HG03159 (cell line): ENCODE data around the gene EPGN.

Source experiments
- ATAC-seq: cut with Tn5 transposase; IDR thresholded peaks from one replicate; pipeline ENCODE4 v1.9.1; 2021; ENCODE audit warnings: mild to moderate bottlenecking, moderate library complexity; ENCODE audit not compliant: unreplicated experiment

Gene EPGN

GRCh38 chr4:74307170-74307569 lies 1.1 kb upstream of the EPGN start:
- ATAC-seq, result no peak

DNA sequence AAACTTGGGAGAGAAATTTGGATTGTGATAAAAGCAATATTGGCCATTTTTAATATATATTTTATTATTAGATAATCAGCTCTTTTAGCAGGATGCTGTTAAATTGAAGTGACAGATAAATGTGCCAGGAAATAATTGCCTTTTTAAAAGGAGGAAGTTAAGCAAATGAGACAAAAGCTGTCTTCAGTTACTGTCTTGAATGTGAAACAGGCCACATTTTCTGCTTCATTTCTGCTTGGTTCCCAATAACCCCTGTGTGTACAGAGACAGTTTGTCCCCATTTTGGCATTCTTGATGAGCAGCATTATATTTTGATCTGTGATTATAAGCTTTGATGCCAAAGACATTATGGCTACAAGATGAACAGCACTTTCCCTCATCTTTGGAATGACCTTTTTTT lies 953 bp downstream of the EPGN start:
- no peak for ATAC-seq

DNA sequence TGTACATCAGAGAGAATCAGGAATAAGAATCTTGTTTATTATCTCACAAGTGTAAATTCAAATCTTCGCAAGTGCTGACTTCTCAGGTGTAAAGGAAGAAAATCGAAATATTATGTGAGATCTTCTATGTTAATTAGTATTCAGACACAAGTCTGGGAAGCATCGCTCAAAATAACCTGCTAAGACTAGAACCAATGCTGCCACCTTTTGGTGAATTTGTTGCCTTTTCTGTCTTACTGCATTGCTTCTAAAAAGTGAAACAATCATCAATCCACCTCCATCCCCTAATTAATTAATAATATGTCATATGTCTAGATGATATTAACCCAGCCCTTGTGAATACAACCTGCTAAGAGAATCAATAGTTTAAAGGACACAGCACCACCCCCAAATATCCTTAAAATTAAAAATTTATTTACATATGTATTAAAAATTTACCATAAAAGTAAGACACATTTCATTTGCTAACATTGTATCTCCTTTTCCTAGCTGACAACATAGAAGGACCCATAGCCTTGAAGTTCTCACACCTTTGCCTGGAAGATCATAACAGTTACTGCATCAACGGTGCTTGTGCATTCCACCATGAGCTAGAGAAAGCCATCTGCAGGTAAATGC lies 3.5 kb downstream of the EPGN start:
- ATAC-seq, result no peak

DNA sequence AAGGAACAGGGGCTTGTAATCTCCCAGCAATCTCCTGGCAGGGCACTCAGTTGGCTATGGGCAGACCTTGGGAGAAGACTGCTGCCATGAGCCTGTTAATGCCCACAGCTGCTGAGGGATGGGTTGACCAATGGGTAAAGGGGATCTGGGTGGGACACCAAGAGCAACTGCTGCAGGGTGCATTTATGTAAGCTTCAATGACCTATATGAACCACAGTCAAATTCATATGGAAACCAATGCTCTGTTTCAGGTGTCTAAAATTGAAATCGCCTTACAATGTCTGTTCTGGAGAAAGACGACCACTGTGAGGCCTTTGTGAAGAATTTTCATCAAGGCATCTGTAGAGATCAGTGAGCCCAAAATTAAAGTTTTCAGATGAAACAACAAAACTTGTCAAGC lies 6.1 kb downstream of the EPGN start:
- ATAC-seq, result no peak

DNA sequence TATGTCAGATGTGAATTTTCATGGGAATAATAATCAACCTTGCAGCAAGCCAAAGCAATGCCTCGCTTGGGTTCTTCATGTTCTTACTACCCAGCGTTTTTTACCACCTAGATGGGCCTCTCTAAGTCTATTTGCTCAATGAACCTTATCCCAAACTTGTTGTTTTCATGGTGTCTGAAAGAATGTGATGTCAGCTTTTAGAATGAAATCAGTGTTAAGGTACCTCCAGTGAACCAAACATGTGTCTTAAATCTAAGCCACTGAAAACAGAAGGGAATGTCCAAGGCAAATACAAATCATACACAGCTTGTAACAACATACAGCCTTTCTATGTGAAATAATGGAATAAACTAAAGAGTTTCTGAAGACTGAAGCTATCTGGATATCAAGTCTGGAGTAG lies 6.7 kb downstream of the EPGN start:
- no peak for ATAC-seq

- no peak for ATAC-seq
Measured at GRCh38 chr4:74315376-74315775, 7.1 kb downstream of the EPGN start.

DNA sequence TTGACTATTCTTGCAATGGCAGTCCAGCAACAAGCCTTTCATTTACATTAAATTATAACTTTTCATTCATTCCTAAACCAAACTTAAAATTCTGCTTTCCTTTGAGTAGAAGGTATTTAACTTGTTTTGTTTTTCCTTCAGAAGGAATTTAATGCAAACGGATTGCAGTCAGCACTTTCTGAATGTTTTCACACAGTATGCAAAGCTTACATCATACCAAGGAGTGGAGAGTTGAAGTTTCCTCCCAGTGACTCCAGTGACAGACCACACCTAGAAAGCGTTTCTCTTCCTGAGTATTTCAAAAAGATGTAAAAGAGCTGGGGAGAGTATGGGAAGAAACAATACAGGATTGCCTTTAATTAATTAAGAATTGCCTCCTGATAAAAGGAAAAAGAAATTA lies 8.1 kb downstream of the EPGN start:
- no peak for ATAC-seq

DNA sequence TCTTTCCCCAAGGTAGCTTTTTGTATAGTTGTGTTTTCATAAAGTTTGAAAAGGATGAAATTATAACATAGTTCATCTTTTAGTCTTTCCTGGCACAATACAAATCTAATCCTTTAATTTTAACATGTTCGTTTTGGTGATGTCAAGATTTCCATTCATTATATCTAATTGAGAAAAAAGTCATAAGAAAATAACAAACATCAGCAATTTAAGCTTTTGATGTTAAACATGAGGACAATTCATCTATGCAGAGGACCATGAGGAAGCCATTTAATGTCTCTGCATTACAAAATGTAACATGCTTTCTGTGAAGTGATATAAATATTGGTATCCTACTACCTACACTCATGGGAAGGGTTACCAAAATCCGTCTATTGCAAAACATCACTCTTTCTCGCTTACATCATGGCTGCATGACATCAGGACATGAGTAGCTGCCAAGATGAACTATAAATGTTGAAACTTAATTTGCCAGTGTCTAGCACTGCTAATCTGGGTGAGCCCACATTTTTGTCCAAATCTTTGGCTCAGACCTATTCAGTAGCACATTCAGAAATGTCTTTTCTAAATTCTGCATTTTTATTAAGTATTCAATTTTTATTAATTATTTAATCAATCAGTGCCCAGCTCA lies 9.5 kb downstream of the EPGN start:
- ATAC-seq, result no peak

- no peak for ATAC-seq
Measured at GRCh38 chr4:74318276-74318675, 10.0 kb downstream of the EPGN start.

GRCh38 chr4:74319470-74319869 lies 11.2 kb downstream of the EPGN start:
- no peak for ATAC-seq

GRCh38 chr4:74320559-74321118 lies 12.4 kb downstream of the EPGN start:
- peak; percentile 68 for ATAC-seq

DNA sequence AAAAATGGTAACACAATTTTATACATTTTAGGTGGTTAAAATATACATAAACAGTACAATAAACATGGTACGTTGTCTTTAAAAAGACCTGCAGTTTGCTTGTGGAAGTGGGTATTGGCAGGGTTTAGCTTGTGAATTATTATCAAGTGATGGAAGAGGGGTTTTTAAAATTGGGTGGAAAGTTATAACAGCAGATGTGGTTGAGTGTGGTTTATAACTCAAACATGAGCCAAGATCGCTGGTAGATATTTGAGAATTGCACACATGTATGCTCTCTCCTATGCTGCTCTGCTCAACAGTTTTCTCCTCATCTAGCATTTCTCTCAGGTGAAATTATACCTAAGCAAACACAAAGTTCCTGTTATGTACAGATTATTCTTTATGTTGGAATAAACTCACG lies 14.0 kb downstream of the EPGN start:
- ATAC-seq, result no peak

GRCh38 chr4:74323663-74324062 lies 15.4 kb downstream of the EPGN start:
- no peak for ATAC-seq

- ATAC-seq, result no peak
Measured at GRCh38 chr4:74324262-74324661, 16.0 kb downstream of the EPGN start.

DNA sequence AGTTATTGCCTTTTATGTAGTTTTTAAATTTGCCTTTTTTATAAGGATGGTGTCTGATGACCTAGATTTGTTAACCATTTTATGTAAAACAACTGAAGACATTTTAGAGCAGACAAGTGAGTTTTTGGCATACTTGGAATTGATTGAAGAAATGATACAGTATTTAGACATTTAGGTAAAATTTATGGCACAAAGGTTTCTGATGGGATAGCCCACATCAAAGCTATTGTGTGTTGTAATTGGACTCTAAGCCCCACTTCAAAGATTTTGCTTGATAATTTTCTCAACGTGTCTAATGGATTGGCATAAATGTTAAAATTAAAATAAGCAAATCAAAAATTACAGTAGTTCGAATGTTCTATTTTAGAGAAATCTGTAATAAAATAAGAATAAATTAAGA lies 17.6 kb downstream of the EPGN start:
- ATAC-seq, result no peak

- ATAC-seq, result no peak
Measured at GRCh38 chr4:74327762-74328161, 19.5 kb downstream of the EPGN start.

DNA sequence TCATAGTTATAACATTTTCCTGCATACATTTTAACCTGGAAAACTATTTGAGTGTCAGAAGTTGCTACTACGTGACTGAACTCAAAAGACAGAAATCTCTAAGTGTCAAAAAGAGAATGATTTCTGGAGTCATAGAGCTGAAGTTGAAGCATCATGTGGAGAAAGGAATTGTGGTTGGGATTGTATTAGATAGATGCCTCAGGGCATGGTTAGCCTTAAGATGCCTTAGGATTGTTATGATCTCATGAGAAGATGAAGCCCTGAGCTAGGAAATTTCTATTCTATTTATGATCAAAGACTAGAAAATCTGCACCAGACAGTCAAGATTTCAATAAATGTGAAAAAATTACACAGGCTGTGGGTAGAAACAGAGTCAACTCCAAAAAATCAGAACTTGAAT lies 20.2 kb downstream of the EPGN start:
- ATAC-seq, result no peak

DNA sequence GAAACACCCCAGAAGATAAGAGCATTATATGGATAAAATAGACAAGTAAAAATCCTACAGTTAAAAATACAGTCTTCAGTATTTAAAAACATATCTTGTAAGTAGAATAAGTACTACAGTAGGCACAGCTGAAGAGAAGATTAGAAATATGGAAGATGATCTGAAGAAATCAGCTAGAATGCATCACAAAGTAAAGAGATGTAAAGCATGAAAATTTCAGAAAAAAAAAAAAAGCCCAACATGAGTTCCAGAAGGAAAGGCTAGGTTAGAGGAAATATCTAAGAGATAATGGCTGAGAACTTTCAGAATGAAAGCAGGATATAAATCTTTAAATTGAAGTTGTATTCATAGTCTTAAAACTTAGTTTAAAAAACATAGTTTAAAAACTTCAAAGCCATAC lies 21.0 kb downstream of the EPGN start:
- ATAC-seq, result no peak

- no peak for ATAC-seq
Measured at GRCh38 chr4:74330295-74330750, 22.1 kb downstream of the EPGN start.

GRCh38 chr4:74331252-74331651 lies 23.0 kb downstream of the EPGN start:
- ATAC-seq, result no peak

DNA sequence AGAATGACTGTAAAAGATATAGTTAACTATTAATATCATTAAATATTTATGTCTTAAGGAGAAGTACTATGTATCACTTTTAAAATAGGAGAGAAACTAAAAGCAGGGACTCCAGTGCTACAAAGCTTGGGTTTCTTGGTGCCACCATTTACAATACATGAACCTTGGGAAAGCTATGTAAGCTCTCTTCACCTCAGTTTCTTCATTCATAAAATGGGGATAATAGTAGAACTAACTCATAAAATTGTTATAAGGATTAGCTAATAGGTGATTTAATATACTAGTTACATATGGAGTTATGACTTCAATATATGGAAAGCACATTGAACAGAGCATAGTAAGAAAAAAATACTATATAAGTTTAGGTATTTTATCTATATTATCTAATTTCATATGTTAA lies 23.7 kb downstream of the EPGN start:
- no peak for ATAC-seq

DNA sequence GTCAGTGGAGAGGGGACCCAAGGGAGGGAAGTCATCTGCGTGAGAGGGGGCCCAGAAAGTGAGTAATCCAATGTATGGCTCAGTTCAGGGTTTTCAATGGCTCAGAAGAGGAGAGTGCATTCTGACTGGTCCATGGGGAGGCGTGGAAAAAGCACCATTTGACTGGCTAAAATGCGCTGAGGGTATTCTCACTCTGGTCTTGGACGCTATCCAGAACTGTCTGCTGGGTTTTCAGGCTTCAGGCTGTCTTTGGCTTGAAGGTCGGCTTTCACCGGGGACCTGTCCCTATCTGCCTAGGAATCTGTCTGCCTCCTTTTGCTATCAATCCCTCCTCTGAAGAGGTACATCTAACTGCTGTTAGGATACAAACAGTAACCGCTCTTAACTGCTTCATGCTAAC lies 26.4 kb downstream of the EPGN start:
- ATAC-seq, result no peak
